Uterus (tissue), 4 donors: ENCODE measurements around the gene FZD8. TPM values are rescaled to one million over a fixed set of nuclear protein-coding genes. Genes with fewer than 3 reads are reported as not detected.

ENCODE experiments used
- DNase-seq, 2 donors: peaks; one replicate each; pipeline ENCODE4 v3.0.0-alpha.2; 2019 to 2020
- H3K27ac ChIP-seq, 2 donors: fragments of 200-600 bp; sonication (generic); 1 replicate in 1 of 2; 2 replicates in 1 of 2; pipeline ENCODE4 v1.5.1; 2016 to 2018
- H3K27me3 ChIP-seq, 2 donors: fragments of 200-600 bp; sonication (generic); one replicate each; pipeline ENCODE4 v1.5.1; 2018 to 2019; ENCODE audit warnings: control low read depth in 1 of 2
- H3K36me3 ChIP-seq, 2 donors: fragments of 200-600 bp; sonication (generic); one replicate each; pipeline ENCODE4 v1.5.1; 2019; ENCODE audit warnings: control low read depth in 1 of 2
- H3K4me1 ChIP-seq, 2 donors: fragments of 200-600 bp; sonication (generic); one replicate each; pipeline ENCODE4 v1.5.1; 2018 to 2019; ENCODE audit warnings: control low read depth in 1 of 2
- H3K4me3 ChIP-seq, 2 donors: fragments of 200-600 bp; sonication (generic); 1 replicate in 1 of 2; 2 replicates in 1 of 2; pipeline ENCODE4 v1.5.1; 2018 to 2019; ENCODE audit warnings: mild to moderate bottlenecking in 1 of 2
- H3K9me3 ChIP-seq, 2 donors: fragments of 200-600 bp; sonication (generic); one replicate each; pipeline ENCODE4 v1.5.1; 2019; ENCODE audit warnings: control low read depth in 1 of 2
- POLR2A ChIP-seq, 2 donors: fragments of 450-650 bp; IDR thresholded peaks; one replicate each; pipeline ENCODE4 v1.6.1; 2016; ENCODE audit warnings: antibody characterized with exemption in 2 of 2, mild to moderate bottlenecking in 1 of 2, moderate library complexity in 1 of 2
- intact Hi-C: fragments of 100-400 bp; cut with DNase I; formaldehyde crosslinking; loops from one replicate; pipeline ENCODE4 v1.15.1; 2023; ENCODE audit warnings: low total_unique reads
- total RNA-seq, 4 donors: library from RNA; depleted of rRNA in 3 of 4; stranded (reverse); fragments of >200 nt in 3 of 4; gene quantifications; one replicate each; pipeline versions ENCODE4 v1.1.0 to v1.2.4, GENCODE V29; 2014 to 2023
- TF ChIP-seq, protein P1 (sequence below), 4 experiments: fragments of 200-600 bp in 2 of 4; fragments of 450-650 bp in 2 of 4; sonication (generic) in 2 of 4; IDR thresholded peaks; one replicate each; pipeline ENCODE4 v1.5.1; 2016 to 2019; ENCODE audit warnings: antibody characterized with exemption in 4 of 4, mild to moderate bottlenecking in 2 of 4, moderate library complexity in 1 of 4
- donor health status: DM: yes; HTN: yes; CAD: no.

Gene FZD8
- total RNA-seq, 4 donors from 2014 or later, result 1.8 to 14.9 (median 5.3) TPM

DNA sequence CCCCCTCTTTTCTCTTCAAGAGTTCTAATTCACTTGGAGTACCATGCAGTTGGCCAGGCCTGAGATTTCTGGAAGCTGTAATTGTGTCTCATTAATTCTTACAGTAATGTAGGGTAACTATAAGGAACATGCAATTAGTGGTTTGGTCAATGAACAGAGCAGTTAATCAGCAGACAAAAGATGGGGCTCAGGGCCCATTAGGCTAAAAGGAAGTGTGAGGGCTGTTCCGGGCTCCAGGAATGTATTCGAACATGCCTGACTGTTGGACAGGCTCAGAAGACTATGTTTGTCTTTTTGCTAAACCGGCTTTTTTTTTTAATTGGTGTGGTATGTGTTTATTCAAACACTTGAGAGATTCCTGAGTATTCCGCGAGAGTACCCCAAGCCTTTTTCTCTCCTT, 42.5 kb upstream of the FZD8 start:
- Histone ChIP-seq H3K27ac (no peak overlapping the region), H3K27me3 (no peaks in the 10 kb centered on the region), H3K36me3 (no peaks in the 10 kb centered on the region), H3K4me1 (no peaks in the 10 kb centered on the region), H3K9me3 (no peaks in the 10 kb centered on the region), H3K4me3 (no peak overlapping the region)
- no peak for DNase-seq
- intact Hi-C loops, result no loop called here
- no peak for TF ChIP-seq POLR2A (IDR thresholded peaks at IDR 0.05)
- TF ChIP-seq, protein P1, sequence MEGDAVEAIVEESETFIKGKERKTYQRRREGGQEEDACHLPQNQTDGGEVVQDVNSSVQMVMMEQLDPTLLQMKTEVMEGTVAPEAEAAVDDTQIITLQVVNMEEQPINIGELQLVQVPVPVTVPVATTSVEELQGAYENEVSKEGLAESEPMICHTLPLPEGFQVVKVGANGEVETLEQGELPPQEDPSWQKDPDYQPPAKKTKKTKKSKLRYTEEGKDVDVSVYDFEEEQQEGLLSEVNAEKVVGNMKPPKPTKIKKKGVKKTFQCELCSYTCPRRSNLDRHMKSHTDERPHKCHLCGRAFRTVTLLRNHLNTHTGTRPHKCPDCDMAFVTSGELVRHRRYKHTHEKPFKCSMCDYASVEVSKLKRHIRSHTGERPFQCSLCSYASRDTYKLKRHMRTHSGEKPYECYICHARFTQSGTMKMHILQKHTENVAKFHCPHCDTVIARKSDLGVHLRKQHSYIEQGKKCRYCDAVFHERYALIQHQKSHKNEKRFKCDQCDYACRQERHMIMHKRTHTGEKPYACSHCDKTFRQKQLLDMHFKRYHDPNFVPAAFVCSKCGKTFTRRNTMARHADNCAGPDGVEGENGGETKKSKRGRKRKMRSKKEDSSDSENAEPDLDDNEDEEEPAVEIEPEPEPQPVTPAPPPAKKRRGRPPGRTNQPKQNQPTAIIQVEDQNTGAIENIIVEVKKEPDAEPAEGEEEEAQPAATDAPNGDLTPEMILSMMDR (IDR thresholded peaks at IDR 0.05), result no peak

DNA sequence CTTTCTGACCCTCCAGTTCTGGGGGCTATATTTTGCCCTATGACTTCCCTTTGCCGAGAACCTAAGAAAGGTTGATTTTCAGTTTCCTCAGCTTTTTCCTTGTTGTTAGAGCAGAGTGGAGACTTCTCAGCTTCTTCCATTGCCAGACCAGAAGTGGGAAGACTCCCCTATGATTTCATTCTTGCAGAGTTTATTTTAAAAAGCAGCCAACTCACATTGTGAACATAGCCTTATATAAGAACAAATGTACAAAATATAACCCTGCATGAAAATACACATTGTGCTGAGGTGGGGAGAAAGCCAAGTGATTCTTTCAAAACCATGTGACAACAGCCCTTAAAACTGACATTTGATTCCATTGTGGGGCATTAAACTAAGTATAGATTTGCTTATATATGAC, 33.8 kb upstream of the FZD8 start:
- Histone ChIP-seq H3K27me3 (no peaks in the 10 kb centered on the region), H3K27ac (no peak overlapping the region), H3K9me3 (no peaks in the 10 kb centered on the region), H3K4me1 (no peaks in the 10 kb centered on the region), H3K36me3 (no peaks in the 10 kb centered on the region), H3K4me3 (no peak overlapping the region)
- intact Hi-C loops, result no loop called here
- no peak for DNase-seq
- no peak for TF ChIP-seq POLR2A (IDR thresholded peaks at IDR 0.05)
- TF ChIP-seq, protein P1 (IDR thresholded peaks at IDR 0.05), result no peak

DNA sequence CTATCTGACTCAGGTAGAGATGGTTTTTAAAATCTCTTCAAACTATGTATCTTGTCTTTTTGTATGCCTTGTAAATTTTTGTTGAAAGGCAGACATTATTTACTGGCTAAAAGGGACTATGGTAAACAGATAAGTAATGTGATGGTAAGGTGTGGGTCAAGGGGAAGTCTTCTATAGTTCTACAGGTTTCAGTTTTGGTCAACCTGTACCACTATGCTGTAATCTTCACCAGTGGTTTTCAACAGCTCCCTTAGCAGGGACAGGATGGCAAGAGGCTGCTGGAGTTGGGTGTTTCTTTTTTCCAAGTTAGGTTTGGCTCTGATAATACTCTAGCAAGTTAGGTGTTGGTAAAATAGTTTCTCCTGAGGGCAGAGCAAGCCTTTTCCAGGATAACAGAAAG, 32.7 kb upstream of the FZD8 start:
- Histone ChIP-seq H3K4me1 (no peaks in the 10 kb centered on the region), H3K4me3 (no peak overlapping the region), H3K27ac (no peak overlapping the region), H3K9me3 (no peaks in the 10 kb centered on the region), H3K36me3 (no peaks in the 10 kb centered on the region), H3K27me3 (no peaks in the 10 kb centered on the region)
- intact Hi-C loops, result no loop called here
- no peak for TF ChIP-seq POLR2A (IDR thresholded peaks at IDR 0.05)
- TF ChIP-seq, protein P1 (IDR thresholded peaks at IDR 0.05), result no peak
- no peak for DNase-seq

DNA sequence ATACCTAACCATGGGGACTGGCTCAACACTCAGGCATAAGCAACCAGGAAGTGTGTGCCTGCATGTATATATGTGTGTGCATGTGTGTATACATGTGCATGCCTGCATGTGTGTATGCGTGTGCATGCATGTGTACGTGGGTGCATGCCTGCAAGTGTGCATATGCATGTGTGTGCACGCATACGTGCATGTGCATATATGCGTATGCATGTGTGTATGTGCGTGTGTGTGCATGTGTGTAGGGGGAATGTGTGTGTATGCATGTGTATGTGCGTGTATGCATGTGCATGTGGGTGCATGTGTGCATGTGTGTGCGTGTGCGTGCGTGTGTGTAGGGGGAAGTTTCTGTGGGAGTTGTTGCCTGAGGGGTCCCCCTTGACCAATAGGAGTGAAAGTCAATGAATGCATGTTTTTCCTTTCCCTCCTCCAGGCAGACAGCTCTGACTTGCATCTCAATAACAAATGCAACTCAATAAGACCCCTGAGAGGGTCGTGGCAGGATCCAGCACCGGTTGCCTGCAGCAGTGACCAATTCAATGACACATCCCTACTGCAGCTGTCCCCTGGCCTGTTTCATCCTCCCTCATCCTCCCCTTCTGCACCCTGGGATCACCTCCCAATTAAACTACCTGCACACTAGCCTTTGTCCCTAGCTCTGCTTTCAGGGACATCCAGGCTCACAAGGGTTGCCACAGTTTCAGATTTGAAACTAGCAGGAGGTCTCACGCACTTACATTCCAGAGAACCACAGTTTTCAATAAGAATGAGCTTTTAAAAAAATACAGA, 27.0 kb upstream of the FZD8 start:
- intact Hi-C loops, result no loop called here

DNA sequence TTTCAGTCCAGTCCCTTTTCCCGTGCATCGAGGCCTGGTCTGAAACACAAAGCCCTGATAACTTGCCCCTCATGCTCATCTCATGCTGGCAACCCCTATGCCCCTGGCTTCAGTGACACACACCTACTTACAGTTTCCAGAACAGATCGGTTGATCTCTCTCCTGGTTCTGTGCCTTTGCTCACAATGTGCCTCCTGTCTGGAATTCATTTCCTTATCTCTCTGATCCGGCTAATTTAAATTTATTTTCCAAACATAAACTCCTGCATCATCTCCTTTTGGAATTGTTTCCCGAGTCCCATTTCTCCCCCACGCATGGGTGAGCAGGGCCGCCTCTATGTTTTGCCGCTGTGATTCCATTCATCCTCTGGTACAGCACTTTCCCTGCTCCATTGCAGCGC, 25.9 kb upstream of the FZD8 start:
- H3K4me1 ChIP-seq, result no peaks in the 10 kb centered on the region
- H3K4me3 ChIP-seq, result no peak overlapping the region
- no peaks in the 10 kb centered on the region for H3K27me3 ChIP-seq
- no peaks in the 10 kb centered on the region for H3K9me3 ChIP-seq
- intact Hi-C loops, result no loop called here
- DNase-seq, result no peak
- H3K27ac ChIP-seq, result no peak overlapping the region
- no peaks in the 10 kb centered on the region for H3K36me3 ChIP-seq
- TF ChIP-seq, protein P1 (IDR thresholded peaks at IDR 0.05), result no peak
- TF ChIP-seq POLR2A (IDR thresholded peaks at IDR 0.05), result no peak

More for the DNA sequence above, 27.0 kb upstream of the FZD8 start:
- no peaks in the 10 kb centered on the region for H3K27me3 ChIP-seq
- H3K36me3 ChIP-seq, result no peaks in the 10 kb centered on the region
- no peak for DNase-seq
- H3K4me1 ChIP-seq, result no peaks in the 10 kb centered on the region
- no peaks in the 10 kb centered on the region for H3K9me3 ChIP-seq
- TF ChIP-seq, protein P1 (IDR thresholded peaks at IDR 0.05), result no peak
- no peak for TF ChIP-seq POLR2A (IDR thresholded peaks at IDR 0.05)
- no peak overlapping the region for H3K4me3 ChIP-seq
- no peak overlapping the region for H3K27ac ChIP-seq
